HepG2 (cell line): ENCODE measurements around the gene MLN. TPM values are rescaled to one million over a fixed set of nuclear protein-coding genes. Genes with fewer than 3 reads are reported as not detected.

ENCODE experiments used
- ATRX ChIP-seq: sonication (generic); formaldehyde crosslinking; IDR thresholded peaks from 2 replicates; pipeline ENCODE4 v1.4.0; 2020; ENCODE audit warnings: missing genetic modification reagents, borderline replicate concordance
- DPF2 ChIP-seq: sonication (generic); formaldehyde crosslinking; IDR thresholded peaks from 2 replicates; pipeline ENCODE4 v1.4.0; 2020; ENCODE audit warnings: mild to moderate bottlenecking, low read depth, missing genetic modification reagents, borderline replicate concordance
- E2F5 ChIP-seq: sonication (generic); formaldehyde crosslinking; conservative IDR thresholded peaks from 2 replicates; pipeline ENCODE4 v1.4.0; 2020; ENCODE audit warnings: missing genetic modification reagents
- MNT ChIP-seq: fragments of 450-650 bp; IDR thresholded peaks from 2 replicates; pipeline ENCODE4 v1.6.1; 2016
- NFKB2 ChIP-seq: sonication (generic); formaldehyde crosslinking; IDR thresholded peaks from 2 replicates; pipeline ENCODE4 v1.4.0; 2020; ENCODE audit warnings: missing genetic modification reagents, borderline replicate concordance
- NPAS2 ChIP-seq: sonication (generic); formaldehyde crosslinking; IDR thresholded peaks from 2 replicates; pipeline ENCODE4 v1.8.0; 2022; ENCODE audit warnings: mild to moderate bottlenecking, missing genetic modification reagents, borderline replicate concordance
- PLRG1 ChIP-seq: fragments of 450-650 bp; conservative IDR thresholded peaks from 2 replicates; pipeline ENCODE4 v1.6.1; 2016
- POLR2A ChIP-seq, 2 experiments: IDR thresholded peaks; 2 replicates each; pipeline ENCODE4 v1.6.1; 2011; ENCODE audit warnings: low read depth in 2 of 2, low read length in 2 of 2, mild to moderate bottlenecking in 1 of 2, moderate library complexity in 1 of 2; ENCODE audit not compliant: insufficient read depth in 1 of 2
- RARG ChIP-seq: sonication (generic); formaldehyde crosslinking; IDR thresholded peaks from 2 replicates; pipeline ENCODE4 v1.4.0; 2020; ENCODE audit warnings: low read depth, mild to moderate bottlenecking, missing genetic modification reagents
- SKIL ChIP-seq: sonication (generic); formaldehyde crosslinking; IDR thresholded peaks from 2 replicates; pipeline ENCODE4 v1.8.0; 2022; ENCODE audit warnings: missing genetic modification reagents, mild to moderate bottlenecking, moderate library complexity, borderline replicate concordance
- SOX13 ChIP-seq, 3 experiments: fragments of 450-650 bp in 1 of 3; sonication (generic) in 1 of 3; formaldehyde crosslinking in 1 of 3; IDR thresholded peaks in 2 of 3; conservative IDR thresholded peaks in 1 of 3; 2 replicates each; pipeline versions ENCODE4 v1.5.0 to v1.6.1; 2016 to 2020; ENCODE audit warnings: antibody characterized with exemption in 1 of 3, mild to moderate bottlenecking in 1 of 3, missing compliant biosample characterization in 1 of 3, missing genetic modification reagents in 1 of 3, moderate library complexity in 1 of 3
- SOX5 ChIP-seq: IDR thresholded peaks from 2 replicates; pipeline ENCODE4 v1.6.1; 2016; ENCODE audit warnings: borderline replicate concordance
- YEATS4 ChIP-seq: sonication (generic); formaldehyde crosslinking; IDR thresholded peaks from 2 replicates; pipeline ENCODE4 v1.4.0; 2020; ENCODE audit warnings: missing genetic modification reagents, borderline replicate concordance
- ZBTB43 ChIP-seq: sonication (generic); formaldehyde crosslinking; conservative IDR thresholded peaks from 2 replicates; pipeline ENCODE4 v1.4.0; 2020; ENCODE audit warnings: missing genetic modification reagents
- ZMAT5 ChIP-seq: sonication (generic); formaldehyde crosslinking; IDR thresholded peaks from 2 replicates; pipeline ENCODE4 v1.5.0; 2020; ENCODE audit warnings: mild to moderate bottlenecking, low read depth, missing genetic modification reagents, borderline replicate concordance
- ZNF512B ChIP-seq: sonication (generic); formaldehyde crosslinking; IDR thresholded peaks from 2 replicates; pipeline ENCODE4 v1.5.1; 2020; ENCODE audit warnings: missing genetic modification reagents, mild to moderate bottlenecking, borderline replicate concordance
- ZNF557 ChIP-seq: sonication (generic); formaldehyde crosslinking; IDR thresholded peaks from 2 replicates; pipeline ENCODE4 v1.4.0; 2020; ENCODE audit warnings: missing genetic modification reagents
- ZNF614 ChIP-seq: IDR thresholded peaks from 2 replicates; pipeline ENCODE4 v1.6.1; 2018; ENCODE audit warnings: missing biosample characterization, missing genetic modification reagents, inconsistent platforms, borderline replicate concordance
- polyA plus RNA-seq, 8 experiments: library from polyadenylated mRNA; depleted of rRNA in 3 of 8; stranded (reverse) in 7 of 8; unstranded in 1 of 8; fragments of >200 nt; fragmentation: Illumina TruSeq in 4 of 8; extraction: Trizol in 4 of 8; gene quantifications; 2 replicates each; pipeline versions ENCODE4 v1.2.1 to v1.2.3, GENCODE V29; 2011 to 2016; ENCODE audit warnings: low read depth in 4 of 8, missing spikeins in 1 of 8, mixed read lengths in 1 of 8; ENCODE audit not compliant: insufficient read depth in 1 of 8
- total RNA-seq, 5 experiments: library from RNA; depleted of rRNA; stranded (reverse); fragments of >200 nt; fragmentation: Illumina TruSeq; extraction: Trizol; gene quantifications; 2 replicates each; pipeline ENCODE4 v1.2.3, GENCODE V29; 2016; ENCODE audit warnings: low read depth in 1 of 5

The MLN gene
- total and polyA plus RNA-seq, 2 of the 13 experiments (the other 11 are each of a cell fraction or from before 2014, with no cell fraction given): not detected

- TF ChIP-seq ZNF512B (CRISPR knock-in tag): no peak
- no peak for TF ChIP-seq NFKB2 (CRISPR knock-in tag)
- TF ChIP-seq SKIL (CRISPR knock-in tag): peak; percentile 87
- TF ChIP-seq SOX13 (IDR thresholded peaks at IDR 0.05): 0 out of 2 replicates have a peak, but pooled peaks have one; percentile 23
- TF ChIP-seq SOX13 (CRISPR knock-in tag; conservative IDR thresholded peaks at IDR 0.05 in 1 of 2, IDR thresholded peaks at IDR 0.05 in 1 of 2): peak in 1 of 2 experiments; percentile 55; a peak in 1 of 4 replicates
- no peak; the same call in 1 of the 2 replicates for TF ChIP-seq ZBTB43 (CRISPR knock-in tag)
- TF ChIP-seq DPF2 (CRISPR knock-in tag): peak; percentile 57; the same call in 1 of the 2 replicates
- peak; percentile 50 to 59; a peak in 3 of 4 replicates for TF ChIP-seq POLR2A (IDR thresholded peaks at IDR 0.05; ENCODE audit: insufficient read depth in 1 of 2, low read depth in 2 of 2, low read length in 2 of 2)
- TF ChIP-seq ZMAT5: no peak
- TF ChIP-seq SOX5 (CRISPR knock-in tag): peak; percentile 49; the same call in 1 of the 2 replicates
- no peak for TF ChIP-seq PLRG1
- TF ChIP-seq YEATS4: 0 out of 2 replicates have a peak, but pooled peaks have one; percentile 32
- no peak for TF ChIP-seq E2F5 (CRISPR knock-in tag)
- TF ChIP-seq NPAS2 (CRISPR knock-in tag): no peak
- peak; percentile 44 for TF ChIP-seq MNT
- 0 out of 2 replicates have a peak, but pooled peaks have one; percentile 13 for TF ChIP-seq ATRX (CRISPR knock-in tag)
- no peak for TF ChIP-seq RARG (CRISPR knock-in tag)
- peak; percentile 60; the same call in 1 of the 2 replicates for TF ChIP-seq ZNF614 (CRISPR knock-in tag)
- TF ChIP-seq ZNF557 (CRISPR knock-in tag): 0 out of 2 replicates have a peak, but pooled peaks have one; percentile 41
Measured at GRCh38 chr6:33840048-33840926, 36.5 kb upstream of the MLN start (continued).
